BJ (cell line): Measurements from ENCODE around the gene SLC52A1. TPM values are rescaled to one million over a fixed set of nuclear protein-coding genes. Genes with fewer than 3 reads are reported as not detected.
A peak's percentile ranks its signal among the peaks of the same experiment; 100 is the strongest.
"Not testable (repeated sequence)": the region's sequence is repeated elsewhere in the genome, so short reads cannot be mapped to it uniquely, and the experiment has no call there.

Experiments
- CTCF ChIA-PET: fragments of 350-600 bp; formaldehyde crosslinking; extraction: SDS; loops from one replicate; lab custom pipeline; 2021; ENCODE audit warnings: antibody characterized with exemption, inconsistent platforms; lab: Yijun Ruan, JAX
- POLR2A ChIA-PET: fragments of 300-600 bp; sonication (Branson Sonifier 250); formaldehyde crosslinking; extraction: SDS; loops from one replicate; lab custom pipeline; 2021; ENCODE audit warnings: antibody characterized with exemption; lab: Charles Lee
- DNase-seq: peaks from one replicate; pipeline ENCODE4 v3.0.0-alpha.2; 2011; ENCODE audit warnings: low read depth
- H3K27me3 ChIP-seq: 2 replicates; pipeline ENCODE4 v1.6.0; 2011; ENCODE audit warnings: low read length; ENCODE audit not compliant: control insufficient read depth, insufficient read depth
- H3K36me3 ChIP-seq: 2 replicates; pipeline ENCODE4 v1.5.1; 2011; ENCODE audit warnings: low read length; ENCODE audit not compliant: control insufficient read depth, insufficient read depth
- H3K4me3 ChIP-seq: 2 replicates; pipeline ENCODE4 v1.5.1; 2011; ENCODE audit warnings: low read depth, mild to moderate bottlenecking, control low read depth, low read length
- CTCF ChIP-seq: IDR thresholded peaks from 2 replicates; pipeline ENCODE4 v1.5.1; 2011; ENCODE audit warnings: low read depth, mild to moderate bottlenecking, control low read depth, inconsistent platforms, low read length, moderate library complexity; ENCODE audit not compliant: insufficient read depth
- polyA minus RNA-seq: library from RNA; depleted of rRNA, polyadenylated mRNA; stranded (reverse); fragments of >200 nt; gene quantifications from 2 replicates; pipeline ENCODE4 v1.2.3, GENCODE V29; 2011; rRNA and poly(A)+ RNA removed
- polyA plus RNA-seq: library from polyadenylated mRNA; depleted of rRNA; stranded (reverse); fragments of >200 nt; gene quantifications from 2 replicates; pipeline ENCODE4 v1.2.3, GENCODE V29; 2011; rRNA removed

SLC52A1 gene
- polyA plus RNA-seq (0.13 and 0.23 TPM in 2 replicates), polyA minus RNA-seq (0.19 TPM in 1 of 2 replicates, not detected in the other)

GRCh38 chr17:5035315-5035714, at the start of gene SLC52A1:
Gene SLC52A1 (minus strand): TSS chr17:5035426. CDS start chr17:5034606, 820 bp downstream.
- Histone ChIP-seq H3K27me3 (0 out of 2 replicates have a peak, but pooled peaks cover 6% of the 10 kb centered on the region), H3K4me3 (peak within 1 kb of the TSS; percentile 28), H3K36me3 (no peaks in the 10 kb centered on the region)
- ChIA-PET POLR2A (interaction anchor here (0.6 kb wide), 1 partner anchor 48 kb away, joined by 3 read pairs; the partner anchor contains the start of gene CAMTA2), CTCF (interaction anchor here (1.0 to 3.5 kb wide), 3 partner anchors 11 to 1401 kb away, joined by 3 to 27 read pairs (median 3); no protein-coding TSS in a partner anchor)
- no peak for TF ChIP-seq CTCF
- DNase-seq = no peak

GRCh38 chr17:5080591-5080990, 45.4 kb upstream of the SLC52A1 start:
- Histone ChIP-seq H3K27me3 (no peaks in the 10 kb centered on the region; the same call in 1 of the 2 replicates), H3K36me3 (0 out of 2 replicates have a peak, but pooled peaks cover 2% of the 10 kb centered on the region), H3K4me3 (no peak overlapping the region)
- TF ChIP-seq CTCF = no peak
- ChIA-PET POLR2A (no interaction called here), CTCF (interaction anchor here (1.1 to 1.5 kb wide), 2 partner anchors 10 to 171 kb away, joined by 3 read pairs; no protein-coding TSS in a partner anchor)
- DNase-seq = no peak

GRCh38 chr17:5078106-5079028, 43.1 kb upstream of the SLC52A1 start, which contains the start of gene ZFP3:
Gene ZFP3 (plus strand): TSS chr17:5078467. CDS start chr17:5091505, 13,038 bp downstream.
- Histone ChIP-seq H3K36me3 (0 out of 2 replicates have a peak, but pooled peaks cover 2% of the 10 kb centered on the region), H3K4me3 (peak within 1 kb of the TSS; percentile 58), H3K27me3 (no peaks in the 10 kb centered on the region; the same call in 1 of the 2 replicates)
- TF ChIP-seq CTCF = peak; percentile 15; the same call in 1 of the 2 replicates
- ChIA-PET POLR2A (no interaction called here), CTCF (interaction anchor here (0.7 to 1.1 kb wide), 2 partner anchors 29 to 48 kb away, joined by 3 read pairs; no protein-coding TSS in a partner anchor)
- peak; percentile 23 for DNase-seq

GRCh38 chr17:5077781-5078105, 42.5 kb upstream of the SLC52A1 start:
- DNase-seq = no peak
- peak overlapping the region; percentile 58 for H3K4me3 ChIP-seq
- 0 out of 2 replicates have a peak, but pooled peaks cover 2% of the 10 kb centered on the region for H3K36me3 ChIP-seq
- H3K27me3 ChIP-seq = peaks cover 1% of the 10 kb centered on the region; the same call in 1 of the 2 replicates
- POLR2A ChIA-PET = no interaction called here
- CTCF ChIA-PET = no interaction called here
- no peak for TF ChIP-seq CTCF

- CTCF ChIA-PET, H3K27me3 ChIP-seq, H3K36me3 ChIP-seq, DNase-seq, POLR2A ChIA-PET, H3K4me3 ChIP-seq: not testable (repeated sequence)
Measured at GRCh38 chr17:5077275-5077674, 42.0 kb upstream of the SLC52A1 start.

- POLR2A ChIA-PET = interaction anchor here (0.5 kb wide), 1 partner anchor 437 kb away, joined by 3 read pairs; no protein-coding TSS in a partner anchor
- CTCF ChIA-PET, H3K27me3 ChIP-seq: not testable (repeated sequence)
Measured at GRCh38 chr17:5075472-5075871, 40.2 kb upstream of the SLC52A1 start.

More at GRCh38 chr17:5075472-5075871, 40.2 kb upstream of the SLC52A1 start:
- not testable (repeated sequence) for H3K36me3 ChIP-seq, DNase-seq, H3K4me3 ChIP-seq
